Glutamatergic neuron (in vitro differentiated cells): ENCODE data around the gene HNRNPR. TPM values are rescaled to one million over a fixed set of nuclear protein-coding genes. Genes with fewer than 3 reads are reported as not detected.

ENCODE experiments used
- DNase-seq: peaks from one replicate; pipeline ENCODE4 v3.0.0; 2022
- H3K27ac Mint-ChIP-seq: one replicate; pipeline ENCODE4 v1.8.0; 2020; ENCODE audit warnings: mild to moderate bottlenecking, mixed read lengths, inconsistent platforms; ENCODE audit not compliant: unreplicated experiment
- H3K27me3 Mint-ChIP-seq: one replicate; pipeline ENCODE4 v1.8.0; 2020; ENCODE audit warnings: mild to moderate bottlenecking, moderate library complexity, mixed read lengths, inconsistent platforms; ENCODE audit not compliant: unreplicated experiment
- H3K36me3 Mint-ChIP-seq: one replicate; pipeline ENCODE4 v1.8.0; 2020; ENCODE audit warnings: mild to moderate bottlenecking, mixed read lengths, inconsistent platforms; ENCODE audit not compliant: unreplicated experiment
- H3K4me1 Mint-ChIP-seq: one replicate; pipeline ENCODE4 v1.8.0; 2020; ENCODE audit warnings: mild to moderate bottlenecking, low read depth, mixed read lengths, inconsistent platforms; ENCODE audit not compliant: unreplicated experiment
- H3K4me3 Mint-ChIP-seq: one replicate; pipeline ENCODE4 v1.8.0; 2020; ENCODE audit warnings: mild to moderate bottlenecking, mixed read lengths, inconsistent platforms; ENCODE audit not compliant: unreplicated experiment
- H3K9me3 Mint-ChIP-seq: one replicate; pipeline ENCODE4 v1.8.0; 2020; ENCODE audit warnings: mild to moderate bottlenecking, moderate library complexity, mixed read lengths, inconsistent platforms; ENCODE audit not compliant: unreplicated experiment
- total RNA-seq: library from RNA; stranded (reverse); fragmentation: NEBNext Ultra II Directional; extraction: Animal tissue kit (Norgen Biotek cat#: 25700); gene quantifications from one replicate; pipeline ENCODE4 v1.2.1, GENCODE V29; 2021; ENCODE audit not compliant: unreplicated experiment
- TF ChIP-seq, protein P1 (sequence below): fragments of 200-600 bp; sonication (generic); IDR thresholded peaks from one replicate; pipeline ENCODE4 v1.5.0; 2021; ENCODE audit not compliant: partially characterized antibody, unreplicated experiment

HNRNPR gene
- total RNA-seq, 1 donor from 2014 or later = 189 TPM

GRCh38 chr1:23362218-23362713 lies 18.2 kb upstream of the HNRNPR start:
- Mint-ChIP-seq H3K9me3 (peaks cover 41% of the 10 kb centered on the region), H3K4me1 (peaks cover 1% of the 10 kb centered on the region), H3K27ac (no peak overlapping the region), H3K4me3 (no peak overlapping the region), H3K36me3 (peaks cover 80% of the 10 kb centered on the region), H3K27me3 (peaks cover 14% of the 10 kb centered on the region)
- DNase-seq = no peak
- TF ChIP-seq, protein P1, sequence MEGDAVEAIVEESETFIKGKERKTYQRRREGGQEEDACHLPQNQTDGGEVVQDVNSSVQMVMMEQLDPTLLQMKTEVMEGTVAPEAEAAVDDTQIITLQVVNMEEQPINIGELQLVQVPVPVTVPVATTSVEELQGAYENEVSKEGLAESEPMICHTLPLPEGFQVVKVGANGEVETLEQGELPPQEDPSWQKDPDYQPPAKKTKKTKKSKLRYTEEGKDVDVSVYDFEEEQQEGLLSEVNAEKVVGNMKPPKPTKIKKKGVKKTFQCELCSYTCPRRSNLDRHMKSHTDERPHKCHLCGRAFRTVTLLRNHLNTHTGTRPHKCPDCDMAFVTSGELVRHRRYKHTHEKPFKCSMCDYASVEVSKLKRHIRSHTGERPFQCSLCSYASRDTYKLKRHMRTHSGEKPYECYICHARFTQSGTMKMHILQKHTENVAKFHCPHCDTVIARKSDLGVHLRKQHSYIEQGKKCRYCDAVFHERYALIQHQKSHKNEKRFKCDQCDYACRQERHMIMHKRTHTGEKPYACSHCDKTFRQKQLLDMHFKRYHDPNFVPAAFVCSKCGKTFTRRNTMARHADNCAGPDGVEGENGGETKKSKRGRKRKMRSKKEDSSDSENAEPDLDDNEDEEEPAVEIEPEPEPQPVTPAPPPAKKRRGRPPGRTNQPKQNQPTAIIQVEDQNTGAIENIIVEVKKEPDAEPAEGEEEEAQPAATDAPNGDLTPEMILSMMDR = no peak

- Mint-ChIP-seq H3K27me3 (peaks cover 28% of the 10 kb centered on the region), H3K27ac (no peak overlapping the region), H3K4me1 (no peaks in the 10 kb centered on the region), H3K4me3 (no peak overlapping the region), H3K9me3 (peaks cover 34% of the 10 kb centered on the region), H3K36me3 (peaks cover 67% of the 10 kb centered on the region)
- DNase-seq = no peak
- TF ChIP-seq, protein P1 = no peak
These were observed 14.3 kb upstream of the HNRNPR start for GRCh38 chr1:23358310-23358875.

GRCh38 chr1:23357138-23357908 lies 13.2 kb upstream of the HNRNPR start:
- Mint-ChIP-seq H3K9me3 (peaks cover 26% of the 10 kb centered on the region), H3K4me1 (no peaks in the 10 kb centered on the region), H3K27me3 (peaks cover 30% of the 10 kb centered on the region), H3K4me3 (no peak overlapping the region), H3K27ac (no peak overlapping the region), H3K36me3 (peaks cover 60% of the 10 kb centered on the region)
- TF ChIP-seq, protein P1 = no peak
- no peak for DNase-seq

GRCh38 chr1:23356471-23357137 lies 12.5 kb upstream of the HNRNPR start:
- H3K4me1 Mint-ChIP-seq = no peaks in the 10 kb centered on the region
- H3K27ac Mint-ChIP-seq = no peak overlapping the region
- peaks cover 21% of the 10 kb centered on the region for H3K9me3 Mint-ChIP-seq
- H3K36me3 Mint-ChIP-seq = peaks cover 52% of the 10 kb centered on the region
- no peak overlapping the region for H3K4me3 Mint-ChIP-seq
- peaks cover 27% of the 10 kb centered on the region for H3K27me3 Mint-ChIP-seq
- DNase-seq = no peak
- TF ChIP-seq, protein P1 = no peak
